HG02884 (cell line): ENCODE results near the gene ANXA6.
"Not testable (repeated sequence)": the region's sequence is repeated elsewhere in the genome, so short reads cannot be mapped to it uniquely, and the experiment has no call there.

Experiments
- ATAC-seq: cut with Tn5 transposase; IDR thresholded peaks from one replicate; pipeline ENCODE4 v1.9.1; 2021; ENCODE audit warnings: mild to moderate bottlenecking, moderate library complexity; ENCODE audit not compliant: unreplicated experiment

The ANXA6 gene

GRCh38 chr5:151181818-151182523, 24.4 kb upstream of the ANXA6 start:
- ATAC-seq: no peak

DNA sequence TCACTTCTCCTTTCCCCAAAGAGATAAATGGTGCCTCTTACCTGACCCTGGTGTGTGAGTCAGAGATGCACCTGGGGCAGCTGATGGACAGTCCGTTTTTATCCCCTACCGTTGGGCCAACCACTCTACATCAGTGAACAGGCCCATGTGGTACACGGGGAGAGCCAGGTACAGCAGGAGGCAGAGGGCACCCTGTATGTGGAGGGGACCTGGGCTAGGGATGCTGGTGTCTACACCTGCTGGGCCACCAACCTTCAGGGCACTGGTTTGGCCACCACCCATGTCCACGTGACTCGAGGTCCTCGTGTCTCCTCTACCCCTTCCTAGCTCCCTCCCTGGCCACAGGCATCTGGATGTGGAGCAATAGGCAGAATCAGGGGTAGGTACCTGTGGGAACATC, 22.7 kb upstream of the ANXA6 start:
- ATAC-seq: no peak

- no peak for ATAC-seq
Observed at GRCh38 chr5:151179489-151179840, 21.9 kb upstream of the ANXA6 start.

- ATAC-seq: no peak
Observed at GRCh38 chr5:151178777-151179488, 21.4 kb upstream of the ANXA6 start.

- no peak for ATAC-seq
Observed at GRCh38 chr5:151178372-151178771, 20.8 kb upstream of the ANXA6 start.

GRCh38 chr5:151176268-151176667, 18.7 kb upstream of the ANXA6 start:
- not testable (repeated sequence) for ATAC-seq

GRCh38 chr5:151174612-151175101, 17.1 kb upstream of the ANXA6 start:
- ATAC-seq: no peak

DNA sequence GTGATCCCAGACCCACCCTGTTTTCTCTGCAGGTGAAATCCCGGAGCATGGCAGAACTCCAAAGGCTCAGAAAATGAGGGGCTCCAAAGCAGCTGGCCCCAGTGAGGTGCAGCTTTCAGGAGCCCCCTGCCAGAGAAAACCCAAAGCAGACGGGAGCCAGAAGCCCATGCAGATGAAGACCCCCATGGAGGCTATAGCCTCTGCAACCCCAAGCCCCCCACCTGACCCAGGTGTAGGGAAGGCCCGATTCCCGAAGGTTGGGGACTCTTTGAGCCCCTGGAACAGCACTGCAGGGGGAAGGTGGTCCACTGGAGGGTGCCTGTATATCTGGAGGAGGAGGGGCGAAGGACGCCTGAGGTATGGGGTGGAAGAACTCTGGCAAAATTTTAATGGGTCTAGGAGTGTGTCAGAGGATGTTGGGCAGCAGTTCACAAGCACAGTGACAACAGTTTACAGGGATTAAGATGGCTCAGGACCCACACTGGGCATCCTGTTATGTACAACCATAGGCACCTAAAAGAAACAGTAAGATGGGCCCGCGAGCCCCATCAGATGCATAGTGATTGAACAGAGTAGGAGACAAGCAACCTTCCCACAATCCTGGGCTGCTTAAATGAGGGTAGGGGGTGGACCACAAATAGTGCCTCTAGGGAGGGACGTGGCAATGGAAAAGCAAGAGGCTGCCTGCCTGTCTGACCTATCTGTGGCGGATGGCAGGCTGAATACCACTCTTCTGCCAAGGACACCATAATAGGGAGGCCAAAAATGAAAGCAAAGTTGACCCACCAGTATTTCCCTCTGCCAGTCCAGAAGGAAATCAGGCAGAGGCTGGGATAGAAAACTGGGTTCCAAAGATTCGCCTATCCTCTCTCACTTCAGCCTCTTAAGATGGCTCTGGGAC, 16.4 kb upstream of the ANXA6 start:
- ATAC-seq: no peak

- no peak for ATAC-seq
Observed at GRCh38 chr5:151171529-151171928, 13.9 kb upstream of the ANXA6 start.

DNA sequence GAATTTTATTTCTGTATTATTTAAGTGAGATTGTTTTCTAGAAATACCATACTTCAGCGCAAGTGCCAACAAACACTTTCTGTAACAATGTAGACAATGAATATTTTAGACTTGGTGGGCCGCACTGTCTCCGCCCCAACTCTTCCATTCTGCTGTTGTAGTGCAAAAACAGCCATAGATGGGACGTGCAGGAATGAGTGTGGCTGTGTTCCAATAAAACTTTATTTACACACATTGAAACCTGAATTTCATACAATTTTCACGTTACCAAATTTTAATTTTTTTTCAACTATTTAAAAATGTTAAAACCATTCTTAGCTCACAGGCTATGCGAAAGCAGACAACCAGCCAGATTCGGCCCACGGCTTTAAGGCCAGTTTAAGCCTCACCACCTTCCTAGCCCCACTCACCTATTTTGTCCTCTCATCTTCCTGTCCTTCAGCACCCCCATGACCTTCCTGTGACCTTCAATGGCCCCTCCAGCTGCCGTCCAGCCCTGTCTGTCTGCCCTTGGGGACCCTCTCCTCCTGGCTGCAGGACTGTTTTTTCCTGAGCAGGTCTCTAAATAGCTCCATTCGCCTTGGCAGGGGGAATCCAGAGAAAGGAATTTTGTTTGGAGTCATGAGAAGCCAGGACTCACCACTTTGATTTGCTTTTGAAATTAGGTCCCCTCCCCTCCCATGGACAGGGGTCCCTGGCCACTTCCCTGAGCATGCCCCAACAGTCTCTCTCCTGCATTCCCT, 11.2 kb upstream of the ANXA6 start:
- no peak for ATAC-seq

DNA sequence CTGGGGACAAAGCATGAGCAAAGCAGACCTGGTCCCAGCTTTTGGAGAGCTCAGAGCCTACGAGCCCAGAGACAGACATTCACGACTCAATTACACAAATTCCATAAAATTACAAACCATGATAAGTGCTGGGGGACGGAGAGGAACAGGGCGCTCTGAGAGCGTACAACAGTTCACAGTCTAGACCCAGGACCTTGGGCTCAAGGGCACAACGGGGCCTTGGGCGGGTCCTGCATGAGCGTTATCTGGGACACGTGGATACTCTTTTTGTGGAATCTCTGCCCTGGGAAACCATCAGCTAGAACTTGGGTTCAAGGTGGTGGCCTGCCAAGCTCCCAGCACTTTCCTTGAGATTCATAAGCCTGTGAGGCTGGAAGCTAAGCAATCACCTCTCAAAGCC, 9.4 kb upstream of the ANXA6 start:
- no peak for ATAC-seq

DNA sequence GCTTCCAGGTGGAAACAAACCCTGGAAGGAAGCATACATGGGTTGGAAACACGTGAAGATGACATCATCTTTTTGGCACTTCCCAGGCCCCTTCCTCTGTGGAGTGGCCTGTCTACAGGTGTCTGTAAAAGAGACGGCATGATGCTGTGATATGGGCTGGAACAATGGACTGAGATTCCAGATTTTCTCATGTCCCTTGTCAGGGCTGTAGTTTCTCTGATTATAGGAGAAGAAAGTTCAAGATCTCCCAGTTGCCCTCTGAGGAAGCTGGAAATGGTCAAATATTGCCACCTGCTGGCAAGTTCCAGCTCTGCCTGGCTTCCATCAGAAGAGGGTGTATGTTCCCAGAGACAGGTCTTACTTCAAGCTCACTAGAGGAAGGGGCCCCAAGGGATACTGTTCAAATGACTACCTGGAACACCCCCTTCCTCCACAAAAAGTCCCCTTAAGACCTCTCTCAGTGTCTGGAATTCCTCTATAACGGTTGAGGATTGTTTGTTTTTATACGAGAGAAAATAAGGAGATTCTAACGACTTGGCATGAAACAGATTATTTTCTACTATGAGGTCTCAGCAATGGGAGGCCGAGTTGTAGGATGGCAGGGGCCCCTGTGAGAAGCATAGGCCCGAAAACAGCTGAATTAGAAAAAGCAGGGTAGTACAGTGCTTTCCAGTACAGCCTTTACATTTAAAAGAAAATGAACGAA, 7.3 kb upstream of the ANXA6 start:
- ATAC-seq: peak; percentile 90

- ATAC-seq: no peak
Observed at GRCh38 chr5:151162776-151163175, 5.2 kb upstream of the ANXA6 start.

DNA sequence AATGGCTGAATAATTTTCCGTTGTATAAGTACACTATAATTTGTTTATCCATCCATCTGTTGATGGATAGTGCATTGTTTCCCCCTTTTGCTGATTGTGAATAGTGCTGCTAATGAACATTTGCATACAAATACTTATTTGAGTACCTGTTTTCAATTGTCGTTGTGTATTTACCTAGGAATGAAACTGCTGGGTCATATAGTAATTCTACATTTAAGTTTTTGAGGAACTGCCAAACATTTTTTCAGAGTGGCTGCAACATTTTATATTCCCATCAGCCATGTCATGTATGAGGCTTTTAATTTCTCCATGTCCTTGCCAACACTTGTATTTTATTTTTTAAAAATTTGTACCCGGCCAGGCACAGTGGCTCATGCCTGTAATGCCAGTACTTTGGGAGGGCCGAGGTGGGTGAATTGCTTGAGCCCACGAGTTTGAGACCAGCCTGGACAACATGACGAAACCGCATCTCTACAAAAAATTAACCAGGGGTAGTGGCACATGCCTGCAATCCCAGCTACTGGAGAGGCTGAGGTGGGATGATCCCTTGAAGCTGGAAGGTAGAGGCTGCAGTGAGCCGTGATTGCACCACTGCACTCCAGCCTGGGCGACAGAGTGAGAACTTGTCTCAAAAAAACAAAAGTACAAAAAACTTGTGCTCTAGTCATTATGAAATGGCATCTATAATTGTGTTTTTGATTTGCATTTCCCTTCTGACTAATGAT, 2.2 kb upstream of the ANXA6 start:
- no peak for ATAC-seq

- ATAC-seq: no peak
Observed at GRCh38 chr5:151158287-151158661, 695 bp upstream of the ANXA6 start.

DNA sequence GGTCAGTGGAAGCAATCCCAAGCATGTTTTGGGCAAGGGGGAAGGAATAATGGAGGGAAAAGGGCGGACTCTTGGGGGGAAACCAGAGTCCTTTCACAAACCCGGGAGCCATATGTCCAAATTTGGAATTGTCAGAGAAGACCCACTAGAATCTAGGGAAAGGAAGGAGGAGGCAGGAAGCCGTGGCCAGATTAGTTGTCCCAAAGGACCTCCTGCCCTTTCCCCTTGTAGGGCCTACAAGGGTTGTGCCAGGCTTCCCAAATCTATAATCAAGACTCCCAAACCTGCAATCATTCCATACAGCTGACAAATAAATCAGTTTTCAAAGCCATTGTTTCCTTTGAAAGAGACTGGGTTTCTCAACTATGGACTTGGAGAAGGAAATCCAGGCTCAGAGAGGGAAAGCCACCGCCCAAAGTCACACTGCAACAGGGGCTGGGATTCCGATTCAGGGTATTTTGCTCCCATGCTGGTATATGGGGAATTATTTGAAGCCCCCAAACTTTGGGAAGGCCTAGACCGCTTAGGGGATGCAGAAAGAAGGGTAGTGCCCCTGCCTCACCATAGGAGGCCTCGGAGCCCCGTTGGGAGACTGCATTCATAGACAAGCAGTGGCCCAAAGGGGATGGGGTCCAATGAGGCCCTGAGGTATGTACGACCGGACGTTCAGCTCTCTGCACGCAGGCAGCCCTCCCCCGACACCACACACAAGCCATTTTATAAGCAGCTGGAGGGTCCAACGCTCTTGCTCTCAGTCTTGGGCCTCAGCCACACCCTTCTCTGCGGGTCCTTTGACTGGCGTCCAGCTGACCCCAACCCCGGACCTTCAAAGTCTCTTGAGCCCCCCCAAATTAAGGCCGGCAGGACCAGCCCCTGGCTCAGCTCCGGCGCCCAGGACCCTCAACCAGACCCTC, 815 bp downstream of the ANXA6 start:
- ATAC-seq: no peak

- no peak for ATAC-seq
Observed at GRCh38 chr5:151155775-151156506, 1.6 kb downstream of the ANXA6 start.
